ENCODE measurements around the gene ADAP1. TPM values are rescaled to one million over a fixed set of nuclear protein-coding genes. Genes with fewer than 3 reads are reported as not detected.

Gene ADAP1
- total and polyA plus RNA-seq, 2 of the 13 experiments (the other 11 are each of a cell fraction or from before 2014, with no cell fraction given): 10.5 to 24.6 TPM

DNA sequence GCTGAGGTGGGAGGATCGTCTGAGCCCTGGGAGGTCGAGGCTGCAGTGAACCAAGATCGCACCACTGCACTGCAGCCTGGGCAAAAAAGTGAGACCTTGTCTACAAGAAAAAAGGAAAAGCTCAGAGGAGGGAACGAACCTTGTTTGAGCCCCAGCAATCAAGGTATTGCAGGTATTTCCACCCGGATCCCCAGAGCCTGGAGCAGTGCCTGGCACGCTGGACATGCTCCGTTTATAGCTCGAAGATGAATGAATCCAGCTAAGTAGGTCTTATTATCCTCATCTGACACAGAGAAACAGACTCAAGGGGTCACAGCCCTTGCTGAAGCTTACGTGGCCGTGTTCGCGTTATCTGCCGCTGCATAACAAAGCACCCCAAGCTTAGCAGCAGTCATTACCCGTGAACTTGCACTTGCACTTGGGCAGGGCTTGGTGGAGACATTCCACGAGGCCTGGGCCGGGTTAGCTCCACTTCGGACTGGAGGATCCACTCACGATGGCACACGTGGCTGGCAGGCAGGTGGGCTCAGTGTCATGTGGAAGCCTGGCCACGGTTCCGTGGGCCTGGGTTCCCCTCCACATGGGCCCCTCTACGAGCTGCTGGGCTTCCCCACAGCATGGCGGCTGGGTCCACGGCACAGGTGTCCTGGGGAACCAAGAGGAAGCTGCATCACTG lies 24.1 kb upstream of the ADAP1 start (continued):
- TF ChIP-seq, protein P1, sequence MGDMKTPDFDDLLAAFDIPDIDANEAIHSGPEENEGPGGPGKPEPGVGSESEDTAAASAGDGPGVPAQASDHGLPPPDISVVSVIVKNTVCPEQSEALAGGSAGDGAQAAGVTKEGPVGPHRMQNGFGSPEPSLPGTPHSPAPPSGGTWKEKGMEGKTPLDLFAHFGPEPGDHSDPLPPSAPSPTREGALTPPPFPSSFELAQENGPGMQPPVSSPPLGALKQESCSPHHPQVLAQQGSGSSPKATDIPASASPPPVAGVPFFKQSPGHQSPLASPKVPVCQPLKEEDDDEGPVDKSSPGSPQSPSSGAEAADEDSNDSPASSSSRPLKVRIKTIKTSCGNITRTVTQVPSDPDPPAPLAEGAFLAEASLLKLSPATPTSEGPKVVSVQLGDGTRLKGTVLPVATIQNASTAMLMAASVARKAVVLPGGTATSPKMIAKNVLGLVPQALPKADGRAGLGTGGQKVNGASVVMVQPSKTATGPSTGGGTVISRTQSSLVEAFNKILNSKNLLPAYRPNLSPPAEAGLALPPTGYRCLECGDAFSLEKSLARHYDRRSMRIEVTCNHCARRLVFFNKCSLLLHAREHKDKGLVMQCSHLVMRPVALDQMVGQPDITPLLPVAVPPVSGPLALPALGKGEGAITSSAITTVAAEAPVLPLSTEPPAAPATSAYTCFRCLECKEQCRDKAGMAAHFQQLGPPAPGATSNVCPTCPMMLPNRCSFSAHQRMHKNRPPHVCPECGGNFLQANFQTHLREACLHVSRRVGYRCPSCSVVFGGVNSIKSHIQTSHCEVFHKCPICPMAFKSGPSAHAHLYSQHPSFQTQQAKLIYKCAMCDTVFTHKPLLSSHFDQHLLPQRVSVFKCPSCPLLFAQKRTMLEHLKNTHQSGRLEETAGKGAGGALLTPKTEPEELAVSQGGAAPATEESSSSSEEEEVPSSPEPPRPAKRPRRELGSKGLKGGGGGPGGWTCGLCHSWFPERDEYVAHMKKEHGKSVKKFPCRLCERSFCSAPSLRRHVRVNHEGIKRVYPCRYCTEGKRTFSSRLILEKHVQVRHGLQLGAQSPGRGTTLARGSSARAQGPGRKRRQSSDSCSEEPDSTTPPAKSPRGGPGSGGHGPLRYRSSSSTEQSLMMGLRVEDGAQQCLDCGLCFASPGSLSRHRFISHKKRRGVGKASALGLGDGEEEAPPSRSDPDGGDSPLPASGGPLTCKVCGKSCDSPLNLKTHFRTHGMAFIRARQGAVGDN (CRISPR knock-in tag; IDR thresholded peaks at IDR 0.05): peak; percentile 71
- TF ChIP-seq RARA (CRISPR knock-in tag; IDR thresholded peaks at IDR 0.05) (0 out of 2 replicates have a peak, but pooled peaks have one; percentile 16), FOXM1 (CRISPR knock-in tag; IDR thresholded peaks at IDR 0.05) (no peak), ZC3H4 (CRISPR knock-in tag; IDR thresholded peaks at IDR 0.05; ENCODE audit: borderline replicate concordance) (peak; percentile 94), ZMYM3 (CRISPR knock-in tag; IDR thresholded peaks at IDR 0.05) (peak; percentile 24; the same call in 1 of the 2 replicates), DNMT1 (CRISPR knock-in tag; IDR thresholded peaks at IDR 0.05) (no peak), MXD3 (CRISPR knock-in tag; IDR thresholded peaks at IDR 0.05) (peak; percentile 43; the same call in 1 of the 2 replicates), POGK (CRISPR knock-in tag; conservative IDR thresholded peaks at IDR 0.05) (0 out of 2 replicates have a peak, but pooled peaks have one; percentile 13), ZBTB38 (CRISPR knock-in tag; IDR thresholded peaks at IDR 0.05) (peak; percentile 96), PRPF4 (IDR thresholded peaks at IDR 0.05; ENCODE audit: low read depth, low read length, poor library complexity, severe bottlenecking) (peak; percentile 40), USF2 (IDR thresholded peaks at IDR 0.05; ENCODE audit: low read depth, low read length) (no peak), USF2 (CRISPR knock-in tag; IDR thresholded peaks at IDR 0.05; ENCODE audit: borderline replicate concordance) (0 out of 2 replicates have a peak, but pooled peaks have one; percentile 5), MYC (CRISPR knock-in tag; IDR thresholded peaks at IDR 0.05; ENCODE audit: borderline replicate concordance) (peak; percentile 16; the same call in 1 of the 2 replicates), BCL6 (CRISPR knock-in tag; IDR thresholded peaks at IDR 0.05) (peak; percentile 7; the same call in 1 of the 2 replicates)
- TF ChIP-seq, protein P2, sequence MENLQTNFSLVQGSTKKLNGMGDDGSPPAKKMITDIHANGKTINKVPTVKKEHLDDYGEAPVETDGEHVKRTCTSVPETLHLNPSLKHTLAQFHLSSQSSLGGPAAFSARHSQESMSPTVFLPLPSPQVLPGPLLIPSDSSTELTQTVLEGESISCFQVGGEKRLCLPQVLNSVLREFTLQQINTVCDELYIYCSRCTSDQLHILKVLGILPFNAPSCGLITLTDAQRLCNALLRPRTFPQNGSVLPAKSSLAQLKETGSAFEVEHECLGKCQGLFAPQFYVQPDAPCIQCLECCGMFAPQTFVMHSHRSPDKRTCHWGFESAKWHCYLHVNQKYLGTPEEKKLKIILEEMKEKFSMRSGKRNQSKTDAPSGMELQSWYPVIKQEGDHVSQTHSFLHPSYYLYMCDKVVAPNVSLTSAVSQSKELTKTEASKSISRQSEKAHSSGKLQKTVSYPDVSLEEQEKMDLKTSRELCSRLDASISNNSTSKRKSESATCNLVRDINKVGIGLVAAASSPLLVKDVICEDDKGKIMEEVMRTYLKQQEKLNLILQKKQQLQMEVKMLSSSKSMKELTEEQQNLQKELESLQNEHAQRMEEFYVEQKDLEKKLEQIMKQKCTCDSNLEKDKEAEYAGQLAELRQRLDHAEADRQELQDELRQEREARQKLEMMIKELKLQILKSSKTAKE (CRISPR knock-in tag; IDR thresholded peaks at IDR 0.05; ENCODE audit: borderline replicate concordance): 0 out of 2 replicates have a peak, but pooled peaks have one; percentile 33
